K562 (cell line): ENCODE results near the gene UBA1. TPM values are rescaled to one million over a fixed set of nuclear protein-coding genes. Genes with fewer than 3 reads are reported as not detected.

Experiments
- CBX3 ChIP-seq, 2 experiments: IDR thresholded peaks; 1 replicate in 1 of 2; 2 replicates in 1 of 2; pipeline ENCODE4 v1.6.1; 2012; ENCODE audit warnings: inconsistent platforms in 2 of 2, low read length in 2 of 2, borderline replicate concordance in 1 of 2, control low read depth in 1 of 2
- E4F1 ChIP-seq: fragments of 250-450 bp; sonication (Bioruptor Pico); IDR thresholded peaks from 2 replicates; pipeline ENCODE4 v1.5.0; 2021; ENCODE audit warnings: mild to moderate bottlenecking, borderline replicate concordance
- SMAD3 ChIP-seq: fragments of 450-650 bp; formaldehyde crosslinking; conservative IDR thresholded peaks from 2 replicates; pipeline ENCODE4 v1.4.0; 2020; ENCODE audit warnings: mild to moderate bottlenecking
- TCF15 ChIP-seq: fragments of 250-450 bp; sonication (Bioruptor Pico); IDR thresholded peaks from 2 replicates; pipeline ENCODE4 v1.8.0; 2022; ENCODE audit warnings: moderate library complexity, mild to moderate bottlenecking, inconsistent platforms
- TCF7L2 ChIP-seq: fragments of 150-350 bp; IDR thresholded peaks from 2 replicates; pipeline ENCODE4 v1.6.1; 2016; ENCODE audit warnings: low read depth, mild to moderate bottlenecking, low read length, moderate library complexity
- TEAD2 ChIP-seq: fragments of 450-650 bp; IDR thresholded peaks from 2 replicates; pipeline ENCODE4 v1.6.1; 2016; ENCODE audit warnings: missing genetic modification characterization, control low read depth, missing compliant biosample characterization
- TOE1 ChIP-seq, 2 experiments: fragments of 450-650 bp in 1 of 2; sonication (generic) in 1 of 2; formaldehyde crosslinking in 1 of 2; IDR thresholded peaks; 2 replicates each; pipeline versions ENCODE4 v1.7.1 to v1.8.0; 2016 to 2022; ENCODE audit warnings: borderline replicate concordance in 2 of 2, mild to moderate bottlenecking in 2 of 2, antibody characterized with exemption in 1 of 2, inconsistent platforms in 1 of 2, low read depth in 1 of 2, missing genetic modification reagents in 1 of 2, moderate library complexity in 1 of 2
- ZKSCAN8 ChIP-seq: fragments of 200-800 bp; sonication (Bioruptor generic); IDR thresholded peaks from 2 replicates; pipeline ENCODE4 v1.6.1; 2016; ENCODE audit warnings: missing genetic modification characterization, missing compliant biosample characterization
- ZNF184 ChIP-seq: sonication (generic); formaldehyde crosslinking; IDR thresholded peaks from 2 replicates; pipeline ENCODE4 v1.5.0; 2020; ENCODE audit warnings: missing genetic modification reagents
- ZNF324 ChIP-seq: fragments of 250-450 bp; sonication (Bioruptor Pico); IDR thresholded peaks from 2 replicates; pipeline ENCODE4 v1.4.0; 2020; ENCODE audit warnings: mild to moderate bottlenecking
- ZSCAN32 ChIP-seq: fragments of 450-650 bp; formaldehyde crosslinking; IDR thresholded peaks from 2 replicates; pipeline ENCODE4 v1.4.0; 2020; ENCODE audit warnings: mild to moderate bottlenecking, moderate library complexity
- polyA plus RNA-seq, 8 experiments: library from polyadenylated mRNA; depleted of rRNA in 4 of 8; stranded (reverse) in 5 of 8; unstranded in 3 of 8; fragments of >200 nt; fragmentation: Nextera tagmentation in 2 of 8; fragmentation: Illumina TruSeq in 1 of 8; extraction: Ambion mirVana in 2 of 8; extraction: Trizol in 1 of 8; gene quantifications; 2 replicates each; pipeline versions ENCODE4 v1.2.1 to v1.2.3, GENCODE V29; 2011 to 2014; ENCODE audit warnings: inconsistent platforms in 1 of 8, missing spikeins in 1 of 8
- total RNA-seq, 7 experiments: library from RNA; depleted of rRNA in 6 of 7; stranded (reverse); fragments of >200 nt in 6 of 7; fragmentation: Illumina TruSeq in 2 of 7; extraction: Trizol in 2 of 7; gene quantifications; 2 replicates each; pipeline versions ENCODE4 v1.2.1 to v1.2.3, GENCODE V29; 2011 to 2021; ENCODE audit warnings: low replicate concordance in 1 of 7
- TF ChIP-seq, protein P1 (sequence below): fragments of 450-650 bp; IDR thresholded peaks from 2 replicates; pipeline ENCODE4 v1.6.1; 2016; ENCODE audit warnings: mild to moderate bottlenecking, moderate library complexity

The UBA1 gene
- total and polyA plus RNA-seq, 9 of the 15 experiments (the other 6 are each of a cell fraction or from before 2014, with no cell fraction given) = 32.0 to 174 (median 93.6) TPM

DNA sequence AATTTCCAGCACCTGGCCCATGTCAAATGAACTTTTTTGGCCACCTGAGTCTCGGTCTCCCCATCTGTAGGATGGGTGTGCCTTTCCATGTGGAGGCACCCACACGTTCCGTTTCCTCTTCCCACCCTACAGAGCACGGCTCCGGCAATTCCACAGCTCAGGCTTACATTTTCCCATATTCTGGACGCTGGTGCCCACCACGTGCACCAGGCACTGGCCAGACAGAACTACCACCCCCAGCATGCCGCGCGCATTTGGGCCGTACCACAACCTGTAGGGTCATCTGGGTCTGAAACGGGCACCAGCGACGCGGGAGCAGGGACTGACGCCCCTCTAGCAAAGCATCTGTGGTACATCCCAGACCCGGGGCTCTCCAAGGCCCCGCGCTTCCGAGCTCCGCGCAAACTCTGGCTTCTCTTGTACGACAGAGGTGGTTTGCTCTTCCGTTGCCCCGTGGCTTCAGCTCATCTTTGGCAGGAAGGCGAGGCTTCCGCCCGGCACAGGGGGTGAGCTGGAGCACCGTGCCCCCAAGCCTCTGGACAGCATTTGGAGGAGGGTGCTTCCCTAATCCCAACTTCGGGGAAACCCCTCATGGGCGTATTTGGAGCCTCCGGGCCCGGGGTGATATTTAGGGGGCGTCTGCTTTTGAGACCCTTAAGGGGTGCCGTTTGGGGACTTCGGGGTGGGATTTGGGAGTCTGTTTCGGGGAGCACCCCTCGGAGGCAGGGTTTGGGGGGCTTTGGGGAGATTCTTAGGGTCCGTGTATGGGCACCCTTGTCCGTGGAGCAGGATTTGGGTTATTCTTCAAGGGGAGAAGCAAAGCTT is 3.0 kb upstream of the UBA1 start (continued):
- TF ChIP-seq TEAD2 (no peak), TCF15 (CRISPR knock-in tag) (no peak), ZSCAN32 (CRISPR knock-in tag) (no peak), ZNF324 (CRISPR knock-in tag) (no peak), SMAD3 (no peak), ZKSCAN8 (CRISPR knock-in tag) (no peak), TCF7L2 (peak; percentile 86), E4F1 (CRISPR knock-in tag) (no peak), ZNF184 (no peak), TOE1 (IDR thresholded peaks at IDR 0.05; ENCODE audit: borderline replicate concordance) (peak; percentile 48; the same call in 1 of the 2 replicates), TOE1 (CRISPR knock-in tag; IDR thresholded peaks at IDR 0.05; ENCODE audit: borderline replicate concordance, low read depth) (no peak), CBX3 (IDR thresholded peaks at IDR 0.05; ENCODE audit: borderline replicate concordance in 1 of 2, low read length in 2 of 2) (no peak)
- TF ChIP-seq, protein P1, sequence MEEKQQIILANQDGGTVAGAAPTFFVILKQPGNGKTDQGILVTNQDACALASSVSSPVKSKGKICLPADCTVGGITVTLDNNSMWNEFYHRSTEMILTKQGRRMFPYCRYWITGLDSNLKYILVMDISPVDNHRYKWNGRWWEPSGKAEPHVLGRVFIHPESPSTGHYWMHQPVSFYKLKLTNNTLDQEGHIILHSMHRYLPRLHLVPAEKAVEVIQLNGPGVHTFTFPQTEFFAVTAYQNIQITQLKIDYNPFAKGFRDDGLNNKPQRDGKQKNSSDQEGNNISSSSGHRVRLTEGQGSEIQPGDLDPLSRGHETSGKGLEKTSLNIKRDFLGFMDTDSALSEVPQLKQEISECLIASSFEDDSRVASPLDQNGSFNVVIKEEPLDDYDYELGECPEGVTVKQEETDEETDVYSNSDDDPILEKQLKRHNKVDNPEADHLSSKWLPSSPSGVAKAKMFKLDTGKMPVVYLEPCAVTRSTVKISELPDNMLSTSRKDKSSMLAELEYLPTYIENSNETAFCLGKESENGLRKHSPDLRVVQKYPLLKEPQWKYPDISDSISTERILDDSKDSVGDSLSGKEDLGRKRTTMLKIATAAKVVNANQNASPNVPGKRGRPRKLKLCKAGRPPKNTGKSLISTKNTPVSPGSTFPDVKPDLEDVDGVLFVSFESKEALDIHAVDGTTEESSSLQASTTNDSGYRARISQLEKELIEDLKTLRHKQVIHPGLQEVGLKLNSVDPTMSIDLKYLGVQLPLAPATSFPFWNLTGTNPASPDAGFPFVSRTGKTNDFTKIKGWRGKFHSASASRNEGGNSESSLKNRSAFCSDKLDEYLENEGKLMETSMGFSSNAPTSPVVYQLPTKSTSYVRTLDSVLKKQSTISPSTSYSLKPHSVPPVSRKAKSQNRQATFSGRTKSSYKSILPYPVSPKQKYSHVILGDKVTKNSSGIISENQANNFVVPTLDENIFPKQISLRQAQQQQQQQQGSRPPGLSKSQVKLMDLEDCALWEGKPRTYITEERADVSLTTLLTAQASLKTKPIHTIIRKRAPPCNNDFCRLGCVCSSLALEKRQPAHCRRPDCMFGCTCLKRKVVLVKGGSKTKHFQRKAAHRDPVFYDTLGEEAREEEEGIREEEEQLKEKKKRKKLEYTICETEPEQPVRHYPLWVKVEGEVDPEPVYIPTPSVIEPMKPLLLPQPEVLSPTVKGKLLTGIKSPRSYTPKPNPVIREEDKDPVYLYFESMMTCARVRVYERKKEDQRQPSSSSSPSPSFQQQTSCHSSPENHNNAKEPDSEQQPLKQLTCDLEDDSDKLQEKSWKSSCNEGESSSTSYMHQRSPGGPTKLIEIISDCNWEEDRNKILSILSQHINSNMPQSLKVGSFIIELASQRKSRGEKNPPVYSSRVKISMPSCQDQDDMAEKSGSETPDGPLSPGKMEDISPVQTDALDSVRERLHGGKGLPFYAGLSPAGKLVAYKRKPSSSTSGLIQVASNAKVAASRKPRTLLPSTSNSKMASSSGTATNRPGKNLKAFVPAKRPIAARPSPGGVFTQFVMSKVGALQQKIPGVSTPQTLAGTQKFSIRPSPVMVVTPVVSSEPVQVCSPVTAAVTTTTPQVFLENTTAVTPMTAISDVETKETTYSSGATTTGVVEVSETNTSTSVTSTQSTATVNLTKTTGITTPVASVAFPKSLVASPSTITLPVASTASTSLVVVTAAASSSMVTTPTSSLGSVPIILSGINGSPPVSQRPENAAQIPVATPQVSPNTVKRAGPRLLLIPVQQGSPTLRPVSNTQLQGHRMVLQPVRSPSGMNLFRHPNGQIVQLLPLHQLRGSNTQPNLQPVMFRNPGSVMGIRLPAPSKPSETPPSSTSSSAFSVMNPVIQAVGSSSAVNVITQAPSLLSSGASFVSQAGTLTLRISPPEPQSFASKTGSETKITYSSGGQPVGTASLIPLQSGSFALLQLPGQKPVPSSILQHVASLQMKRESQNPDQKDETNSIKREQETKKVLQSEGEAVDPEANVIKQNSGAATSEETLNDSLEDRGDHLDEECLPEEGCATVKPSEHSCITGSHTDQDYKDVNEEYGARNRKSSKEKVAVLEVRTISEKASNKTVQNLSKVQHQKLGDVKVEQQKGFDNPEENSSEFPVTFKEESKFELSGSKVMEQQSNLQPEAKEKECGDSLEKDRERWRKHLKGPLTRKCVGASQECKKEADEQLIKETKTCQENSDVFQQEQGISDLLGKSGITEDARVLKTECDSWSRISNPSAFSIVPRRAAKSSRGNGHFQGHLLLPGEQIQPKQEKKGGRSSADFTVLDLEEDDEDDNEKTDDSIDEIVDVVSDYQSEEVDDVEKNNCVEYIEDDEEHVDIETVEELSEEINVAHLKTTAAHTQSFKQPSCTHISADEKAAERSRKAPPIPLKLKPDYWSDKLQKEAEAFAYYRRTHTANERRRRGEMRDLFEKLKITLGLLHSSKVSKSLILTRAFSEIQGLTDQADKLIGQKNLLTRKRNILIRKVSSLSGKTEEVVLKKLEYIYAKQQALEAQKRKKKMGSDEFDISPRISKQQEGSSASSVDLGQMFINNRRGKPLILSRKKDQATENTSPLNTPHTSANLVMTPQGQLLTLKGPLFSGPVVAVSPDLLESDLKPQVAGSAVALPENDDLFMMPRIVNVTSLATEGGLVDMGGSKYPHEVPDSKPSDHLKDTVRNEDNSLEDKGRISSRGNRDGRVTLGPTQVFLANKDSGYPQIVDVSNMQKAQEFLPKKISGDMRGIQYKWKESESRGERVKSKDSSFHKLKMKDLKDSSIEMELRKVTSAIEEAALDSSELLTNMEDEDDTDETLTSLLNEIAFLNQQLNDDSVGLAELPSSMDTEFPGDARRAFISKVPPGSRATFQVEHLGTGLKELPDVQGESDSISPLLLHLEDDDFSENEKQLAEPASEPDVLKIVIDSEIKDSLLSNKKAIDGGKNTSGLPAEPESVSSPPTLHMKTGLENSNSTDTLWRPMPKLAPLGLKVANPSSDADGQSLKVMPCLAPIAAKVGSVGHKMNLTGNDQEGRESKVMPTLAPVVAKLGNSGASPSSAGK = peak; percentile 43; the same call in 1 of the 2 replicates
